ENCODE measurements around the gene NPIPB9.
"Not testable (repeated sequence)": the region's sequence is repeated elsewhere in the genome, so short reads cannot be mapped to it uniquely, and the experiment has no call there.

Gene NPIPB9

DNA sequence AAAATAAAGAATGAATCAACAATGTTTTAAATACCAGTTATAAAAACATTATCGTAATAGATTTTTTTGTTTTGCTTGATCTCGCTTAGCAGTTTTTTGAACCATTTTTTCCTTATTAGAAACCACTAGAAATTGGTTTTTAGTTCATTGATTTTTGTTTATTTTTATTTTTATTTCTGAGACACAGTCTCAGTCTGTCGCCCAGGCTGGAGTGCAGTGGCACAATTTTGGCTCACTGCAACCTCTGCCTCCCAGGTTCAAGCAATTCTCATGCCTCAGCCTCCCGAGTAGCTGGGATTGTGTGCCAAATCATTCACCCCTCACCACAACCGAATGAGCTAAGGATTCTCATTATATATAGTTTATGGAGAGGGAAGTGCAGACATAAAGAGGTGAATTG lies at the start of gene NPIPB9:
TSS of gene NPIPB9 (plus strand) at position 301 of the 400 bp plus-strand sequence.
- not testable (repeated sequence) for DNase-seq

GRCh38 chr16:28704246-28704645 lies 47.3 kb upstream of the NPIPB9 start:
- DNase-seq = not testable (repeated sequence)

- not testable (repeated sequence) for DNase-seq
Observed at GRCh38 chr16:28711220-28712083, 40.1 kb upstream of the NPIPB9 start, which contains the start of gene EIF3C. Gene EIF3C (plus strand): TSS chr16:28711464. CDS start chr16:28711687, 223 bp downstream.

DNA sequence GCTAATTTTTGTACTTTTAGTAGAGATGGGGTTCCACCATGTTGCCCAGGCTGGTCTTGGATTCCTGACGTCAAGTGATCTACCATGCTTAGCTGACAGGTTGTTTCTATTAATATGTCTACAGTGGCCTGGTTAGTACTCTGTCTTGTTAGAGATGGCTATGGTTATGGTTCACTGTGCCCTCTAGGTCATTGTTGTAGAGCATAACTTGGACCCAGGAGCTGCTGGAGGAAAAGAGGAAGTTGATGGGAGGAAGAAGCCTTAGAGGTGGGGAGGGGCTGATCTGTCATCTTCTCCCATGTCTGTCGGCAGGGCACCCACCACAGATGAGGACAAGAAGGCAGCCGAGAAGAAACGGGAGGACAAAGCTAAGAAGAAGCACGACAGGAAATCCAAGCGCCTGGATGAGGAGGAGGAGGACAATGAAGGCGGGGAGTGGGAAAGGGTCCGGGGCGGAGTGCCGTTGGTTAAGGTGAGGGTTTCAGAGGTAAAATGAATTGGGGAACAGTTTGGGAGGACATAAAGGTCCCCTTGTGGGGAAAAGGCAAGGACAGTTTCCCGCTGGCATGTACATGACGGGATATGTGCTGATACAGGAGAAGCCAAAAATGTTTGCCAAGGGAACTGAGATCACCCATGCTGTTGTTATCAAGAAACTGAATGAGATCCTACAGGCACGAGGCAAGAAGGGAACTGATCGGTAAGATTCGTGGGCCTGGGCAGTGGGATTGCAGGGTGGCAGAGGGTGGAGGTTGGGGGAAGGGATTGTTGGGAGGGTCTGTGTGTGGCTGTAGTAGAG lies 28.5 kb upstream of the NPIPB9 start:
- not testable (repeated sequence) for DNase-seq

DNA sequence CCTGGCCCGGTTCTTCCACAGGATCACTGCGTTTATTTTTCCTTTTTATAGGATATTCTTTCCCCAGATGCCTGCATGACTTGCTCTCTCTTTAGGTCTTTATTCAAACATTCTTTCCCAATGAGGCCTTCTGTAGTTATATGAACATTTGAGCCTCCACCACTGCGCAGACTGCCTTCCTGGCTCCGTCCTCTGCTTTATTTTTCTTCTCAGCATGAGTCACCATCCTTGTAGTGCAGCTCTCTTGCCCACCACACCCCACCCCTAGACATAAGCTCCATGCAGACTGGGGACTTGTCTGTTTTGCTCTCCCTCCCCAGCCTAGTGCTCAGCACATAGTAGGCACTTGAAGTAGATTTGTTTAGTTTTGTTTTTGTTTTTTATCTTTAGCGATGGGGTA lies 20.3 kb upstream of the NPIPB9 start:
- not testable (repeated sequence) for DNase-seq

DNA sequence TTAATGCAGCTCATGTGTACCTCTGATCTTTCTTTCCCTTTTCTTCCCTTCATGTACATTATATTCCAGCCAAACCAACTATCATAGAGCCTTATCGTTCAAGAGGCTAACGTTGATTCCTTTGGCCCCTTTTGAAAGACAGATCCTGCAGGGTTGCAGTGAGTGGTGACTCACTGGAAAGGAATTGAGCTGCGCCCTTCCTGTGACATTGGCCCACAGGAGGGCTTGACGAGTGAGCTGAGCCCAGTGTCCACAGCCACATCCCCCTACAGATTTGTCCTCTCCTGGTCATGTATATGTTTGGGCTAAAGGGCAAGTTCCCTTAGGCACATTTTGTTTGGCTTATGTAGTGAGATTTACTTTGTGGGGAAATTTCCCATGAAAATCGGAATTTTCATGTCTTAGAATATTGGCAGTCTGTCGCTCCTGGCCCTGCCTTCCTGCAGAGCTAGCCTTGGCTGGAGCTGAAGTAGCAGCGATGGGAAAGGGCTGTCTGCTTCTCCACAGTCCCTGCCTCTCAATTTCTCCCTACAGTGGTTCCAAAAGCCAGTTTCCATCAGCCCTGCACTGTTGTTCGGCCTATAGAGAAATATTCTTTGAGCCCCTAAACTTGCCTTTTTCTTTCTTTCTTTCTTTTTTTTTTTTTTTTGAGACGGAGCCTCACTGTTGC lies 19.0 kb upstream of the NPIPB9 start:
- not testable (repeated sequence) for DNase-seq

DNA sequence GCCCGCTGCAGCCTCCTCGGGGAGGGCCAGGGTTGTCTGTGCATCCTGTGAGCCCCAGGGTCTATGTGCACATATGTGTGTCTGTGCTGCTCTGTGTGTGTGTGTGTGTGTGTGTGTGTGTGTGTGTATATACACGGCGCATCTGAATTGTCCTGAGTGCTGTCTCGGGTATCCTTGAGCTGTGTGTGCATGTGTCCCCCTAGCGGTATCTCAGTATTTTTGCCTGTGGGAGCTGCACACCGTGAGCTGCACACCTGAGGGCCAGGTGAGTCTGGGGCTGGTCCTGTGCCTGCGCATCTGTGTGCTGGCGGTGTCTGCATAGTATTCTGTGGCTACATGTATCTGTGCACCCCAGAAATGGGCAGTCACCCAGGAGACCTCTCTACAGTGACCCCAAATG lies 11.8 kb upstream of the NPIPB9 start:
- DNase-seq = not testable (repeated sequence)

DNA sequence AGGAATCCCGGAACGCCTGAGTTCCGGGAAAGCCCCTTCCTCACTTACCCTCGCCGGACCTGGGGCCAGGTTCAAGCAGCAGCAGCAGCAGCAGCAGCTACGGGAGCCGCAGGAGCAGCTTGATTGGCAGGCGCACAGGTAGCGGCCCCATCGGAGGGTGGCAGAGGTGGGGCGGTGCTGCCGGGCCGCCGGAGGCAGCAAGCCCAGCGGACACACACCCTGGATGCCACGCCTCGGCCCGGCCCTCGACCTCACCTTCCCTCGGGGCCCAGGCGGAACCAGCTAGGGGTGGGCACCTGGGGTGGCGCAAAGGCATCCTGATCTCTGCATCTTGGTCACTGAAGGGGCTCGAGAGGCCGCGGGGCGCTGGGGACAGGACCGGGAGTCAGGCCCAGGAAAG lies 11.0 kb upstream of the NPIPB9 start:
- DNase-seq = not testable (repeated sequence)

DNA sequence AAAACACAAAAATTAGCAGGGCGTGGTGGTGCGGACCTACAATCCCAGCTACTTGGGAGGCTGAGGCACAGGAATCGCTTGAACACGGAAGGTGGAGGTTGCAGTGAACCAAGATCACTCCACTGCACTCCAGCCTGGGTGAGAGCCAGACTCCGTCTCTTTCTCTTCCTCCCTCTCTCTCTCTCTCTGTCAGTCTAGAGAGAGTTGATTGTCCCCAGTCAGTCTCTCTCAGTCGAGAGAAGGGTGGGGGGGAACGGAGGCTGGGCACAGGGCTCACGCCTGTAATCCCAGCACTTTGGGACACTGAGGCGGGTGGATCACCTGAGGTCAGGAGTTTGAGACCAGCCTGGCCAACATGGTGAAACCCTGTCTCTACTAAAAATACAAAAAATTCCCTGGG lies 10.3 kb upstream of the NPIPB9 start:
- DNase-seq = not testable (repeated sequence)

GRCh38 chr16:28746618-28747350 lies 4.8 kb upstream of the NPIPB9 start:
- not testable (repeated sequence) for DNase-seq

DNA sequence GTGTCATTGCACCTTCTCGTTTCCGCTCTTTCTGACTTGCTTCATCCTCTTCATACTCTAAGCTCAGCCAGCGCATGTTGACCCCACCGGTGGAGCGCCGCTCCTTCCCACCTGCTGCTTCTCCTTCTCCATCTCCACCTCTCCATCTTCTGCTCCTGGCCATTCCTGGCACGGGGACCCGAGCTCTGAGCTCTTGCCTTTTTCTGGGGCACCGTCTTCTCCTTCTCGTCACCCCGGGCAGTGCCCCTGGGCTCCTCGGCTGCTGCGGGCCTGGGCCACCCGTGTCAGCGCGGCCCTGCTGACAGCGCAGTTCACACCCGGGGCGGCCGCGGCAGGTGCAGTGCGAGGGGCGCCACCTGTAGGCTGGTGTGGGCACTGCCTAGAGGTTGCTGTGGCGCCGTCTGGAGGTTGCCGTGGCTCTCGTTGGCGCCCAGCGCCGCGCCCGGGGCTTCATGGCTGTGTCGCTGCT lies 1.6 kb upstream of the NPIPB9 start:
- peak; percentile 12 to 28 for DNase-seq

DNA sequence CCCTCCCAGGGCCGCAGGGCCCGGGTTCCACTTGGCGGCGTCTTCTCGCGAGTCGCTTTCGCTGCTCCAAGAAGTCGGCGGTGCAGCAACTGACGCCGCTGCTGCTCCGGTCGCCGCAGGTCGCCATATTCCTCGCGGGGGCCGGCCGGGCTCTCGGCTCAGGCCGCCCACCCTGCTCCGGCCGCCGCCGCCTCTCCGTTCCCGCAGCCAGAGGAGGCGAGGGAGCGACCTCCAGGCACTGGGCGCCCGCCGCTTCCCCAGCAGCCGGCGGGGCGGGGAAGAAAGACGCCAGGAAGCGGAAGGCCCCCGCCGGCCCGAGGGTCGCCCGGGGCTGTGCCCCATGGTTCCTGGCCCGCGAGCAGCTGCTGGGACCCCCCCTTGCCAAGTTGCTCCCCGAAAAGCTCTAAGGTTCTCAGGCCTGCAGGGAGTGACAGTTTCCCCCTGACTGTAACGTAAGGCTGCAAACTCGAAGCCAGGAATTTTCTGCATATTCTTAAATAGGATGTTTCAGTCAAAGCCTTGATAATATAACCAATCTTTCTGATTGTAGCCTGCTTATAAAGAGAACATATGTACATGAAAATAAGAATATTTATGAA lies 1.0 kb upstream of the NPIPB9 start:
- DNase-seq = not testable (repeated sequence)

GRCh38 chr16:28781697-28782096 lies 30.1 kb downstream of the NPIPB9 start:
- not testable (repeated sequence) for DNase-seq

DNA sequence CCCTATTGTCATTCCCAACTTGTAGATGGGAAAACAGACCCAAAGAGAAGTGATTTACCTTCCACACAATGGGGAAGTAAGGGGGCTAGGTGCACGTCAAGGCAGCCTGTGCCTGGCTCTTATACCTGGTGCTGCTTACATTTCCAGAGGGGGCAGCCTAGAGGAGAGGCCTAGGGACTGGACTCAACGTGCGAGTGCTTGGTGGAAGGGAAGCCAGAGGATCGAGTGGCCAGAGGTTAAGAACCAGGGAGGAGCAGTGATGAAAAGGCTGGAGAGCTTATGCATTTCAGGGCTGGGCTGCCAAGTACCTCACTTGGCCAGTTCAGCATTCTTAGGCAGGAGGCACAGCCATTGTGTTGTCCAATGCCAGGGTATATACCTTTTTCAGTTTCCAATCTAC lies 30.8 kb downstream of the NPIPB9 start:
- DNase-seq = not testable (repeated sequence)

DNA sequence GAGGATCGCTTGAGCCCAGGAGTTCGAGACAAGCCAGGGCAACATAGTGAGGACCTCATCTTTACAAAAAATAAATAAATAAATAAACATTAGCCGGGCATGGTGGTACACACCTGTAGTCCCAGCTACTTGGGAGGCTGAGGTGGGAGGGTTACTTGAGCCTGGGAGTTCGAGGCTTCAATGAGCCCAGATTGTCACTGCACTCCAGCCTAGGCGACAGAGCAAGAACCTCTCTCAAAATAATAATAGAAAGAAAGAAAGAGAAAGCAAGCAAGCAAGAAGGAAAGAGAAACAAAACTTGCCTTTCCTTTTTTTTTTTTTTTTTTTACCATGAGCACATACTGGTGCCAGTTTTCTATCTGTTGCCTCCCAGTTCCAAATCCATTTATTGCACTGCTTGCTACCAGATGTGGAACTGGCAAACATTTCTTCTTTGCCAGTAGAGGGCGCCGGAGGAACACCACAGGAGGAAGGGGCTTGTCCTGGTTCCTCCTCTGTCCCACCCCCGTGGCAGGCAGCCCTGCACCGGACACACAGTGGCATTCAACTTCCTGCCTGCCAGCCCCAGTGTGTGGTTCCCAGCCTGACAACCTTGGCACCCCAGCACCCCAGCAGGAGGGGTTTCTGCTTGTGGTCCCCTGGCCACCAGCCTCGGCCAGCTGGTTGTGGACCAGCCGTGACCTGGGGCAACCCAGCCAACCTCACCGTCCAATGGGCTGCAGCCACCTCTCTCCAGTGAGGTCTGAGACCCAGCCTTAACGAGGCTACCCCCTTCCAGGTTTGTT lies 50.8 kb downstream of the NPIPB9 start:
- peak; percentile 68 to 69 for DNase-seq

GRCh38 chr16:28807445-28808120 lies 56.0 kb downstream of the NPIPB9 start:
- DNase-seq = not testable (repeated sequence)

- DNase-seq = no peak
Observed at GRCh38 chr16:28820016-28820415, 68.4 kb downstream of the NPIPB9 start.

DNA sequence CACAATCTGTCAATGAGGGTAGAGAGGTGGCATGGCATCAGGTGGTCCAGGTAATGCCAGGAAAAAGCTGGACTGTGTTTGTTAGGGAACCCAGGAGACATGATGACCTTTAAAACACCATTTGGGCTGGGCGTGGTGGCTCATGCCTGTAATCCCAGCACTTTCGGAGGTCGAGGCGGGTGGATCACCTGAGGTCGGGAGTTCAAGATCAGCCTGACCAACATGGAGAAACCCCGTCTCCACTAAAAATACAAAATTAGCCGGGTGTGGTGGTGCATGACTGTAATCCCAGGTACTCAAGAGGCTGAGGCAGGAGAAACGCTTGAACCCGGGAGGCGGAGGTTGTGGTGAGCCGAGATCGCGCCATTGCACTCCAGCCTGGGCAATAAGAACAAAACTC lies 69.0 kb downstream of the NPIPB9 start:
- DNase-seq = not testable (repeated sequence)

GRCh38 chr16:28821874-28822519 lies 70.4 kb downstream of the NPIPB9 start:
- DNase-seq = no peak

Data from stimulated activated CD4-positive, alpha-beta T cell treated with anti-CD3 and anti-CD28 coated beads, Interleukin-2, amount 100 ng/mL, for 48 hours (primary cell).